Neuron (in vitro differentiated cells): ENCODE results near the gene GYG1.

Experiments
- H2AFZ ChIP-seq: one replicate; pipeline ENCODE4 v1.6.1; 2013; ENCODE audit warnings: low read depth, mild to moderate bottlenecking, inconsistent platforms, low read length, moderate library complexity
- H3K27me3 ChIP-seq: one replicate; pipeline ENCODE4 v1.6.1; 2013; ENCODE audit warnings: low read length; ENCODE audit not compliant: insufficient read depth
- H3K36me3 ChIP-seq: one replicate; pipeline ENCODE4 v1.6.1; 2013; ENCODE audit warnings: low read length; ENCODE audit not compliant: insufficient read depth
- H3K4me1 ChIP-seq: one replicate; pipeline ENCODE4 v1.6.1; 2013; ENCODE audit warnings: low read length; ENCODE audit not compliant: insufficient read depth
- H3K4me3 ChIP-seq: 2 replicates; pipeline ENCODE4 v1.5.1; 2013; ENCODE audit warnings: mild to moderate bottlenecking, low read length, moderate library complexity
- H3K9me3 ChIP-seq: one replicate; pipeline ENCODE4 v1.6.1; 2013; ENCODE audit warnings: low read length

Gene GYG1

DNA sequence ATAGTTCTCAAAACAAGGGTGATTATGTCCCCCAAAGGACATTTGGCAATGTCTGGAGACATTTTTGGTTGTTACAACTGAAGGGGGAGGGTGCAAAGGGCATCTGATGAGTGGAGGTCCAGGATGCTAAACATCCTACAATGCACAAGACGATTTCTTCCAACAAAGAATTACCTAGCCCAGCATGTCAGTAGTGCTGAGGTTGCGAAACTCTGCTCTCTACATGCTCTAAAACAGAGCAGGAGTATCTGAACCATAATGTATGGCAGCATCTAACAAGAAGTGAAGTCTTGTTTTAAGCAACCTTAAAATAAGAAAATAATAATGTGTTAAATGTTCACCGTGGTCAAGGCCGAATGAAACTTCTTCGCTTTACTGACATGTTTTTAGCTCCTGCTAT, 7.0 kb downstream of the GYG1 start:
- H3K27me3 ChIP-seq: no peaks in the 10 kb centered on the region
- H3K9me3 ChIP-seq: no peaks in the 10 kb centered on the region
- no peak overlapping the region for H3K4me3 ChIP-seq
- peaks cover 5% of the 10 kb centered on the region for H3K36me3 ChIP-seq
- H2AFZ ChIP-seq: no peak overlapping the region
- peaks cover 16% of the 10 kb centered on the region for H3K4me1 ChIP-seq

DNA sequence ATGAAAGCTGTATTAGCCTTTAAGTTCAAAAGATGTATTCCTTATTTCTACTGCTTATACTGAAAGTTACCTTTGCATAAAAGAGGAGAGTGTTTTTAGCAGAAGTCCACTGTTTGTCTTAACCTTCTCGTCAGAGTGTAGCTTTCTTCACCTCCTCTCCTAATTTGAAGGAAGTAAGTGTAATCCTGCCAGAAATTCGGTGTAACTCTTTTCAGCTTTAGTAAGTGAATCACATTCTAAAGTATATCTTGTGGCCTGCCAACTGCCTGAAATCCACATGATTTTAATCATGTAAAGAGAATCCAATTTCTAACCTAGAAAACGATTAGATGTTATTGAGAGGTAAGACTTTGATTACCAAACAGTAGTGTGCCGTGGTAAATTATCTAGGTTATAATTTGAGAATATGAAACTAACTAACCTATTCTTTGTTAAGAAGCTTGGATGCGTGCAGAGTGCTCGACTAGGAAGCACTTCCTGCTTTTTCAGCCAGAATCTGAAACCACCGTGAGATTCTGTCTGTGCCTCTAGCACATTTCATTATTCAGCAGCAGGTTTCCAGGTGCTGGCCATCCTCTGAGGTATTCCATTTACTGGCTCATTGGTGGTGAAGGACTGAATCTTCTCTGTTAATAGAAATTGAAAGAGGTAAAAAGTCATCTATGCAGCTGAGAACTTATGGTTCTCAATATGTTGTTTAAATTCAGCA, 7.5 kb downstream of the GYG1 start:
- no peaks in the 10 kb centered on the region for H3K27me3 ChIP-seq
- no peaks in the 10 kb centered on the region for H3K9me3 ChIP-seq
- no peak overlapping the region for H3K4me3 ChIP-seq
- H3K36me3 ChIP-seq: peaks cover 5% of the 10 kb centered on the region
- H2AFZ ChIP-seq: no peak overlapping the region
- H3K4me1 ChIP-seq: peaks cover 18% of the 10 kb centered on the region

GRCh38 chr3:148999806-149000205, 8.5 kb downstream of the GYG1 start:
- Histone ChIP-seq H3K36me3 (peaks cover 5% of the 10 kb centered on the region), H3K4me3 (no peak overlapping the region), H3K9me3 (no peaks in the 10 kb centered on the region), H3K4me1 (peaks cover 20% of the 10 kb centered on the region), H3K27me3 (no peaks in the 10 kb centered on the region), H2AFZ (no peak overlapping the region)

- Histone ChIP-seq H3K4me1 (peaks cover 20% of the 10 kb centered on the region), H3K4me3 (no peak overlapping the region), H3K27me3 (no peaks in the 10 kb centered on the region), H3K36me3 (peaks cover 5% of the 10 kb centered on the region), H3K9me3 (no peaks in the 10 kb centered on the region), H2AFZ (no peak overlapping the region)
Observed at GRCh38 chr3:149000206-149000745, 8.9 kb downstream of the GYG1 start.

DNA sequence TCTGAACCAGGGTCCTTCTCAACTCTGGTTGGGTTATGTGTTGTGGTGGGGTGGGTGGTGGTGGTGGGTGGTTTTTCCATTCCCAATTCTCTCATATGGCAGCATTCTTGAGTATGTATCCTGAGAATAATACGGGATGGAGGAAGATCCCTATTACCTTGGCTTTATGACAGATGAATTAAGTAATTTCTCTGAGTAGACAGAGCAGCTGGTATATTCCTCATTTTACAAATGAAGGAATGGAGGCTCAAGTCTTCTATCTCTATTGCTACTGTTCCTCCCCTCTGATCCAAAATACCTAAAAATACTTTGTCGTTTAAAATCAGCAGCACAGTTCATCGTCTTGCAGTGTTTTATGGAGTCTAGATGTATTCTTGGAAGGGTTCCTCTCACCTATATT, 10.4 kb downstream of the GYG1 start:
- H3K36me3 ChIP-seq: peaks cover 5% of the 10 kb centered on the region
- peaks cover 18% of the 10 kb centered on the region for H3K4me1 ChIP-seq
- H3K4me3 ChIP-seq: no peak overlapping the region
- H3K27me3 ChIP-seq: no peaks in the 10 kb centered on the region
- H3K9me3 ChIP-seq: no peaks in the 10 kb centered on the region
- no peak overlapping the region for H2AFZ ChIP-seq

GRCh38 chr3:149003653-149004305, 12.4 kb downstream of the GYG1 start:
- Histone ChIP-seq H3K27me3 (no peaks in the 10 kb centered on the region), H3K9me3 (no peaks in the 10 kb centered on the region), H3K36me3 (peaks cover 8% of the 10 kb centered on the region), H3K4me1 (peaks cover 12% of the 10 kb centered on the region), H2AFZ (no peak overlapping the region), H3K4me3 (no peak overlapping the region)

GRCh38 chr3:149004622-149005021, 13.3 kb downstream of the GYG1 start:
- H3K4me1 ChIP-seq: peaks cover 10% of the 10 kb centered on the region
- no peak overlapping the region for H3K4me3 ChIP-seq
- H3K27me3 ChIP-seq: no peaks in the 10 kb centered on the region
- H3K36me3 ChIP-seq: peaks cover 9% of the 10 kb centered on the region
- no peaks in the 10 kb centered on the region for H3K9me3 ChIP-seq
- H2AFZ ChIP-seq: no peak overlapping the region

GRCh38 chr3:149005416-149005815, 14.1 kb downstream of the GYG1 start:
- Histone ChIP-seq H3K4me1 (peaks cover 5% of the 10 kb centered on the region), H3K9me3 (no peaks in the 10 kb centered on the region), H3K36me3 (peaks cover 15% of the 10 kb centered on the region), H3K4me3 (no peak overlapping the region), H3K27me3 (no peaks in the 10 kb centered on the region), H2AFZ (no peak overlapping the region)

DNA sequence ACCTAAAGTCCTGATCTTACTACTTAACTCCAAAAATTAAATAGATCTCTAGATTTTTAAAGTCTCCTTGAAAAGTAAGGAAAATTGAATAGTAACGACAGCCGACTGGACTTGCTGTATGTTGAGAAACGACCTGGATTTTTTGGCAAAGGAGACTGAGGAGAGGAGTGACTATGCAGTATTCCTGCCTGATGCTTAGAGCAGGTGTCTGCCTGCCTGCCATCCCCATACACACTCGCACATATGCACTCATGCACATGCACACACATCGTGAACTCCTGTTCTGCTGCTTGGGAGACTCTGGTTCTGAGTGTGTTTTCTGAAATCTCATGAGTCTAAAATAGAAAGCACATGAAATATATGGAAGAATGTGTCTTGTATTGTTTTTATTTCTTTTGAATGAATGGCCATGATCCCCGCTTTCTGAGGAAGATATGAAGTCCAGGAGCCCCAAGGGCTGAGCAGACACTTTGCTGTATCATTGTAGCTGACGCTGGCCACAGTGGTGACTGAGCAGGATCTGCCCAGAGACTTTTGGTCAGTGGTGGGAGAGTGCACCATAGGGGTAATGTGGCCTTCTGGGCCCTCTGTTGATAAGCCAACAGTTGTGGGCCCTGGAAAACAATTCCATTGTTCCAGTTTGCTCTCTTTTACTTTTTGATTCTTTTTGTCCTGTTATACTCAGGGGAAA, 16.4 kb downstream of the GYG1 start:
- H3K9me3 ChIP-seq: no peaks in the 10 kb centered on the region
- no peak overlapping the region for H2AFZ ChIP-seq
- H3K4me1 ChIP-seq: peaks cover 5% of the 10 kb centered on the region
- no peak overlapping the region for H3K4me3 ChIP-seq
- peaks cover 28% of the 10 kb centered on the region for H3K36me3 ChIP-seq
- no peaks in the 10 kb centered on the region for H3K27me3 ChIP-seq

DNA sequence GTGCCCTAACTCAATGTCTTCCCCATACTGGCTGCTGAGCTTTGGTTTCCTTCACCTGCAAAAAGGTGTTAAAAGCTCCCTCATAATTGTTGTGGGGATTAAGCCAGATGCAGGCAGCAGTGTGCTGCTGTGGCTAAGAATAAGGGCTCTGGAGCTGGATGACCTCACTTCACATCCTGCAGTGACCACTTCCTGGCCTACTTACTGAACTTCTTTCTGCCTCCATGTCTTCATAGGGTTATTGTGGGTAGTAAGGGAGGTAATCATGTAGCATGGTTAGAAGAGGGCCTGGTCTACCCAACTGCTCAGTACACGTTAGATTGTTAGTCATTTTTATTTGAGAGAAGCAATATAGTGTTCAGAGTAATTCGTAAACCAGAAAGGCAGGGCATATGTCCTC, 18.4 kb downstream of the GYG1 start:
- no peaks in the 10 kb centered on the region for H3K9me3 ChIP-seq
- H3K4me3 ChIP-seq: no peak overlapping the region
- H3K27me3 ChIP-seq: no peaks in the 10 kb centered on the region
- H3K4me1 ChIP-seq: no peaks in the 10 kb centered on the region
- H3K36me3 ChIP-seq: peaks cover 28% of the 10 kb centered on the region
- H2AFZ ChIP-seq: no peak overlapping the region

- Histone ChIP-seq H3K4me3 (no peak overlapping the region), H3K36me3 (peaks cover 28% of the 10 kb centered on the region), H3K27me3 (no peaks in the 10 kb centered on the region), H2AFZ (no peak overlapping the region), H3K4me1 (no peaks in the 10 kb centered on the region), H3K9me3 (no peaks in the 10 kb centered on the region)
Observed at GRCh38 chr3:149010504-149010951, 19.2 kb downstream of the GYG1 start.

DNA sequence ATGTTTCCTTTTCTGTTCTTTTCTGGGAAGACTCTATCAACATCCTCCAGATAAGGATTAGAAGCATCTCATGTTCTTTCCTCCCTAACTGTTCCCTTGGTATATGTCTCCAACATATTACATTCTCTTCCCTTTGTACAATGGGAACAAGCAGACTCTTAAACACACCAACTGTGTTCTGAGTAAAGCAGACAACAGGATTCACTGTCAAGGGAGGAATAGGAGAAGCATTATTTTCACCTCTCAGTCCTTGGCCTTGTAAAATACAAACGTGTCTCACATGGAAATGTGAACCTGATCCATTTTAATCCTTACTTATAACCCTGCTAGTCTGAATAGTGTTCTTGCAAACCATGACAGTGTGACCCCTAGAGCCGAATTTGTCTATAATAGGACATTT, 19.6 kb downstream of the GYG1 start:
- Histone ChIP-seq H3K4me3 (no peak overlapping the region), H2AFZ (no peak overlapping the region)

DNA sequence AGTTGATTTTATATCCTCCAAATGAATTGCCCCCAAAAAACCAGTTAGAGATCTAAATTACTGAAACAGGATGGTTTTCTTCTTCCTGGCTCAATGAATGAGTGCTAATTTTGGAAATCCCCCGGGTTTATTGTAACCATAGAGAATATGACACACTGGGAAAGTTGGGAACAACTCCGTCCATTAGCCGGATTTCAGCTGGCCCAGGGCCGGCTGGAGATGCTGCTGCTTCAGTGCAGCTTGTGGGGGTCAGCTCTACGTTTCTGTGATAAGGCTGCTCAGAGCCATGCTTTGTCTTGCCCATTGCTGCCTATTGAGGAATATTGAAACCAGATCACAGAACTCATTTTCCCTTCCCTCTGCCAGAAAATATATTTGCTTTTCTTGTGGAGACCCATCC, 20.3 kb downstream of the GYG1 start:
- Histone ChIP-seq H2AFZ (no peak overlapping the region), H3K27me3 (no peaks in the 10 kb centered on the region), H3K4me3 (no peak overlapping the region), H3K36me3 (peaks cover 28% of the 10 kb centered on the region), H3K4me1 (no peaks in the 10 kb centered on the region), H3K9me3 (no peaks in the 10 kb centered on the region)

More for the DNA sequence above, 19.6 kb downstream of the GYG1 start:
- H3K36me3 ChIP-seq: peaks cover 28% of the 10 kb centered on the region
- no peaks in the 10 kb centered on the region for H3K4me1 ChIP-seq
- H3K27me3 ChIP-seq: no peaks in the 10 kb centered on the region
- H3K9me3 ChIP-seq: no peaks in the 10 kb centered on the region
